Ovary (tissue), 9 donors: ENCODE measurements around the gene EBF3. TPM values are rescaled to one million over a fixed set of nuclear protein-coding genes. Genes with fewer than 3 reads are reported as not detected.

Experiments used
- DNase-seq, 5 donors: peaks; one replicate each; pipeline ENCODE4 v3.0.0-alpha.2; 2019 to 2020
- H3K27ac ChIP-seq, 2 donors: fragments of 200-600 bp; one replicate each; pipeline versions ENCODE4 v1.5.1 to v1.8.0; 2019 to 2022
- H3K27me3 ChIP-seq: fragments of 200-600 bp; one replicate; pipeline ENCODE4 v1.8.0; 2022
- H3K36me3 ChIP-seq: fragments of 200-600 bp; sonication (generic); one replicate; pipeline ENCODE4 v1.5.1; 2019
- H3K4me1 ChIP-seq: one replicate; pipeline ENCODE4 v1.8.1; 2013; ENCODE audit warnings: mild to moderate bottlenecking, moderate library complexity; ENCODE audit not compliant: insufficient read depth
- H3K4me3 ChIP-seq: fragments of 200-600 bp; sonication (generic); one replicate; pipeline ENCODE4 v1.5.1; 2017
- H3K9me3 ChIP-seq, 2 donors: fragments of 200-600 bp in 1 of 2; sonication (generic) in 1 of 2; one replicate each; pipeline versions ENCODE4 v1.5.1 to v1.8.1; 2013 to 2019; ENCODE audit warnings: mild to moderate bottlenecking in 1 of 2, moderate library complexity in 1 of 2
- CTCF ChIP-seq, 3 donors: fragments of 450-650 bp in 2 of 3; fragments of 200-600 bp in 1 of 3; IDR thresholded peaks; one replicate each; pipeline versions ENCODE4 v1.5.1 to v1.8.0; 2016 to 2022; ENCODE audit warnings: antibody characterized with exemption in 3 of 3, mild to moderate bottlenecking in 1 of 3
- EP300 ChIP-seq: sonication (generic); formaldehyde crosslinking; IDR thresholded peaks from one replicate; pipeline ENCODE4 v1.6.1; 2017; ENCODE audit warnings: antibody characterized with exemption
- POLR2A ChIP-seq: fragments of 450-650 bp; IDR thresholded peaks from one replicate; pipeline ENCODE4 v1.6.1; 2017; ENCODE audit warnings: antibody characterized with exemption, mild to moderate bottlenecking, moderate library complexity
- WGBS, 3 donors: extraction: QIAGEN DNeasy Blood & Tissue Kit in 1 of 3; methylation state at CpG; one replicate each; pipeline versions ENCODE4 v1.1.5 to v1.1.7; 2013 to 2017; 5-methylcytosine and 5-hydroxymethylcytosine counted together
- intact Hi-C, 4 donors: fragments of 100-400 bp; cut with DNase I; formaldehyde crosslinking; loops; one replicate each; pipeline versions ENCODE4 v1.11.0 to v1.15.1; 2022 to 2023
- polyA plus RNA-seq, 2 donors: library from polyadenylated mRNA; stranded (reverse); fragments of 200-250 nt in 1 of 2; fragments of 350-450 nt in 1 of 2; fragmentation: Illumina TruSeq in 1 of 2; extraction: RNeasy Lipid Tissue Mini Kit (QIAGEN cat#74804) in 1 of 2; gene quantifications; one replicate each; pipeline ENCODE4 v1.2.3, GENCODE V29; 2013 to 2014
- total RNA-seq, 7 donors: library from RNA; depleted of rRNA in 2 of 7; stranded (reverse); fragments of >200 nt in 2 of 7; fragmentation: NEBNext Ultra II Directional in 3 of 7; extraction: Animal tissue kit (Norgen Biotek cat#: 25700) in 3 of 7; gene quantifications; one replicate each; pipeline versions ENCODE4 v1.1.0 to v1.2.4, GENCODE V29; 2016 to 2023
- donor health status: DM: no; HTN: no; CAD: no; lungs with moderate emphysema.
- donor health status: DM: no; HTN: no; CAD: no.
- donor health status: Bipolar disorder and iron deficiency.
- donor health status: DM: yes; HTN: yes; CAD: no.
- donor health status: DM: no; HTN: no; CAD: no.
- donor health status: DM: yes; HTN: yes; CAD: no.

Gene EBF3
- total and polyA plus RNA-seq, 9 donors: 0.15 to 3.6 (median 0.79) TPM

GRCh38 chr10:129882291-129883010 lies 81.6 kb downstream of the EBF3 start:
- intact Hi-C loops: no loop called here
- Histone ChIP-seq H3K9me3 (no peaks in the 10 kb centered on the region), H3K4me3 (no peak overlapping the region), H3K4me1 (no peaks in the 10 kb centered on the region), H3K27me3 (no peaks in the 10 kb centered on the region), H3K27ac (no peak overlapping the region), H3K36me3 (no peaks in the 10 kb centered on the region)
- 68 to 80% (median 75%) methylated on average over 9 of the region's 9 CpGs for WGBS, 3 donors
- TF ChIP-seq CTCF (IDR thresholded peaks at IDR 0.05) (no peak), POLR2A (no peak), EP300 (no peak)
- DNase-seq: no peak

GRCh38 chr10:129881641-129882040 lies 82.4 kb downstream of the EBF3 start:
- Histone ChIP-seq H3K4me1 (no peaks in the 10 kb centered on the region), H3K4me3 (no peak overlapping the region), H3K27ac (no peak overlapping the region), H3K36me3 (no peaks in the 10 kb centered on the region), H3K27me3 (no peaks in the 10 kb centered on the region), H3K9me3 (no peaks in the 10 kb centered on the region)
- no peak for DNase-seq
- TF ChIP-seq CTCF (IDR thresholded peaks at IDR 0.05) (no peak), EP300 (no peak), POLR2A (no peak)
- intact Hi-C loops: no loop called here
- WGBS, 3 donors: 65 to 73% (median 73%) methylated on average over 6 of the region's 6 CpGs

- H3K9me3 ChIP-seq: no peaks in the 10 kb centered on the region
- intact Hi-C loops: no loop called here
- no peak overlapping the region for H3K27ac ChIP-seq
- no peak overlapping the region for H3K4me3 ChIP-seq
- DNase-seq: no peak
- no peaks in the 10 kb centered on the region for H3K27me3 ChIP-seq
- no peak for TF ChIP-seq CTCF (IDR thresholded peaks at IDR 0.05)
- no peak for TF ChIP-seq EP300
- TF ChIP-seq POLR2A: no peak
- H3K36me3 ChIP-seq: no peaks in the 10 kb centered on the region
- H3K4me1 ChIP-seq: no peaks in the 10 kb centered on the region
- WGBS, 3 donors: 82 to 85% (median 82%) methylated on average over 8 of the region's 8 CpGs
Measured at GRCh38 chr10:129880191-129880870, 83.7 kb downstream of the EBF3 start.

- Histone ChIP-seq H3K27me3 (no peaks in the 10 kb centered on the region), H3K4me1 (no peaks in the 10 kb centered on the region), H3K36me3 (no peaks in the 10 kb centered on the region), H3K9me3 (no peaks in the 10 kb centered on the region), H3K4me3 (no peak overlapping the region), H3K27ac (no peak overlapping the region)
- intact Hi-C loops: no loop called here
- no peak for TF ChIP-seq CTCF (IDR thresholded peaks at IDR 0.05)
- no peak for TF ChIP-seq EP300
- TF ChIP-seq POLR2A: no peak
- 86 to 90% (median 88%) methylated on average over 14 of the region's 14 CpGs for WGBS, 3 donors
- no peak for DNase-seq
Measured at GRCh38 chr10:129879655-129880054, 84.4 kb downstream of the EBF3 start.
